ENCODE measurements around the gene ZNF764.
A peak's percentile ranks its signal among the peaks of the same experiment; 100 is the strongest.
"Not testable (repeated sequence)": the region's sequence is repeated elsewhere in the genome, so short reads cannot be mapped to it uniquely, and the experiment has no call there.

Gene ZNF764

GRCh38 chr16:30527635-30528178 is 30.5 kb downstream of the ZNF764 start:
- no peak for DNase-seq (ENCODE audit: low read depth)

- DNase-seq (ENCODE audit: low read depth), result peak; percentile 97
These were observed 31.1 kb downstream of the ZNF764 start for GRCh38 chr16:30526823-30527634.

DNA sequence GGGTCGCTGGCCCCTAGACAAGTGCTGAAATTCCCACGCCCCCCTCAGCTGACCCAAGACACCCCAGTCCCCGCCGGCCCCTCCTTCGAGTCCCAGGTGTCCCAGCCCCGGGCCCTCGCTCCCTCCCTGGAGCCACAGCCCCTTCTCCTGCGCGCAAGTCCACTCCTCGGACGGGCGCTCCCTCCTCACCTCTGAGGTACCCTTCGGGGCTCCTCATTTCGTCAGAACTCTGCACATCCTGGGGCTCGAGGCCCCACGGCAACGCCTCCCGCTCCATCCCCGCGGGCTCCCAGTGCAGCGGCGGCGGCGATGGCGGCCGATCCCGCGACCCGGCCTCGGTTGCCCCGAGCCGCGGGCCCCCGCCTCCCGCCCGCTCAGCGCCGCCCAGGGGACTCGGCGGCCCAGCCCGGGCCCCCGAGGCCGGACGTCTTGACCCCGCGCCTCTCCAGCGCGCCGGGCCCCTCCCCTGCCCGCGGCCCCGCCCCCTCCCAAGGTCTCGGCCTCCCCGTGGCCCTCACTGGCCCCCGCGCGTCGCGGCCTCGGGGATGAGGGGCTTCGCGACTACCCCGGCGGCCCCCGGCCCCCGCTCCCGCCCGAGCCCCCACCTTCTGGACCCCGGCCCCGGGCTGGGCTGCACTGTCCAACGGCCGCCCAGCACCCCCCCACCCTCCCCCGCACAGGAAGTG is 31.9 kb downstream of the ZNF764 start, which contains the start of gene ZNF768:
Gene ZNF768 (minus strand): TSS at position 430 of the 686 bp plus-strand sequence. CDS start 153 bp downstream, at position 277.
- no peak for DNase-seq (ENCODE audit: low read depth)

DNA sequence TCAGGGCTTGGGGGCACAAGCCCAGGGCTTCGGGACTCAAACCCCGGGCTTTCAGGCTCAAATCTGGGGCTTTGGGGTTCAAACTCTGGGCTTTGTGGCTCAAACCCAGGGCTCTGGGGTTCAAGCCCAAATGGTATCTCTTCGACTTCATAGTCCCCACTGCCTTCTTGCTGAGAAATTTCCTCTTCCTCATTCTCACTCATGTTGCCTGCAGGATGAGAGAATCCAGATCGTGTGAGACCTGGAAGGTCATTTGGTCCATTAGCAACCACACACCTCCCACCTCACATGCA is 32.4 kb downstream of the ZNF764 start:
- DNase-seq (ENCODE audit: low read depth), result no peak

GRCh38 chr16:30524575-30525568 is 33.3 kb downstream of the ZNF764 start:
- DNase-seq (ENCODE audit: low read depth), result no peak

DNA sequence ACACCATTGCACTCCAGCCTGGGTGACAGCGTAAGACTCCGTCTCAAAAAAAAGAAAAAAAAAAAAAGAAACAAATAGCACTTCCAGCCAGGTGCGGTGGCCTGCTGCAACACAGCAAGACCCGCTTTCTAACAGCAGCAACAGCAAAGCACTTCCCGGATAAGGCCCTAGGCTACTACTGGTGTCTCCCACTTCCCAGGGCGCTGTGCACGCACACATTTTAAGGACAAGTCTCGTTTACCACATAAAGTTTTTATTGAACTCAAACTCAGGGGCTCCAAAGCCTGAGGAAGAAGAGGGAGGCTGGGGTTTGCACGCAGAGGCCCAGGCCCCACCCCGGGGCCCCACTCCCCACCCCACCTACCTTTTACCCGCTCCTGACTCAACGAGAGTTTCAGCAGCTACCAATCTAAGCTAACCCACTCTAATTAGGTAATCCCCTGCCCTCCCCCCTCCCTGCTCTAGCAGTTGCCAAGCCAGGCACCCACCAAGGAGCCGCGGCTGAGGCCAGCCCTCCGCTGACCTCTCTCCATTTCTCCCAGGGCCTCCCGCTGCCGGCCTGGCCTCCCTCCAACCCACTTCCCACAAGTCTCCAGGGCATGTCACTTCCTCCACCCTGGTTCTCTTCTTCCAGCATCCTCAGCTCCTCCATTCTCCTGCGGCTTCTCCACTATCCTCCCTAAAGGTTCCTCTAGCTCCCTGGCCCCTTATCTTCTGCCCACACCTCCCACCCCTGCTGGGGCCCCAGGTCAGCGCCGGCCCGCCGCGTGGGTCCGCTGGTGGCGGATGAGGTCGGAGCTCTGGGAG is 34.2 kb downstream of the ZNF764 start:
- DNase-seq (ENCODE audit: low read depth), result no peak

DNA sequence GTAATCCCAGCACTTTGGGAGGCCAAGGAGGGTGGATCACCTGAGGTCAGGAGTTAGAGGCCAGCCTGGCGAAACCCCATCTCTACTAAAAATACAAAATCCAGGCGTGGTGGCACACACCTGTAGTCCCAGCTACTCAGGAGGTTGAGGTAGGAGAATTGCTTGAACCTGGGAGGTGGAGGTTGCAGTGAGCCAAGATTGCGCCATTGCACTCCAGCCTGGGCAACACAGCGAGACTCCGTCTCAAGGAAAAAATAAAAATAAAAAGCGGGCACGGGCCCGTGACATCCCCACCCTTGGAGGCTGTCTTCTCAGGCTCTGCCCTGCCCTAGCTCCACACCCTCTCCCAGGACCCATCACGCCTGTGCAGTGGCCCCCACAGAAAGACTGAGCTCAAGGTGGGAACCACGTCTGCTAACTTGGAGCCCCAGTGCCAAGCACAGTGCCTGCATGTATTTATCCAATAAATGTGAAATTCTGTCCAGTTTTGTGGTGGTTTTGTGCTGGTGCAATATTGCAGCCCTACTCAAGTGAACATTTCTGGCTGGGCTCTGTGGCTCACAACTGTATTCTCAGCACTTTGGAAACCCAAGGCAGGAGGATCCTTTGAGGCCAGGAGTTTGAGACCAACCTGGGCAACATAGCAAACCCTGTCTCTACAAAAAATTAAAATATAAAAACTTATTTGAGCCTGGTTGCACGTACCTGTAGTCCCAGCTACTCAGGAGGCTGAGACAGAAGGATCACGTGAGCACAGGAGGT is 35.3 kb downstream of the ZNF764 start:
- not testable (repeated sequence) for DNase-seq (ENCODE audit: low read depth)

- DNase-seq (ENCODE audit: low read depth), result no peak
These were observed 36.1 kb downstream of the ZNF764 start for GRCh38 chr16:30521873-30522641.

DNA sequence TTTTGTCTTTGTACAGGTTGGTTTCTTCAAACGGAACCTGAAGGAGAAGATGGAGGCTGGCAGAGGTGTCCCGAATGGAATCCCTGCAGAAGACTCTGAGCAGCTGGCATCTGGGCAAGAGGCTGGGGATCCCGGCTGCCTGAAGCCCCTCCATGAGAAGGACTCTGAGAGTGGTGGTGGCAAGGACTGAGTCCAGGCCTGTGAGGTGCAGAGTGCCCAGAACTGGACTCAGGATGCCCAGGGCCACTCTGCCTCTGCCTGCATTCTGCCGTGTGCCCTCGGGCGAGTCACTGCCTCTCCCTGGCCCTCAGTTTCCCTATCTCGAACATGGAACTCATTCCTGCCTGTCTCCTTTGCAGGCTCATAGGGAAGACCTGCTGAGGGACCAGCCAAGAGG is 36.7 kb downstream of the ZNF764 start:
- no peak for DNase-seq (ENCODE audit: low read depth)

DNA sequence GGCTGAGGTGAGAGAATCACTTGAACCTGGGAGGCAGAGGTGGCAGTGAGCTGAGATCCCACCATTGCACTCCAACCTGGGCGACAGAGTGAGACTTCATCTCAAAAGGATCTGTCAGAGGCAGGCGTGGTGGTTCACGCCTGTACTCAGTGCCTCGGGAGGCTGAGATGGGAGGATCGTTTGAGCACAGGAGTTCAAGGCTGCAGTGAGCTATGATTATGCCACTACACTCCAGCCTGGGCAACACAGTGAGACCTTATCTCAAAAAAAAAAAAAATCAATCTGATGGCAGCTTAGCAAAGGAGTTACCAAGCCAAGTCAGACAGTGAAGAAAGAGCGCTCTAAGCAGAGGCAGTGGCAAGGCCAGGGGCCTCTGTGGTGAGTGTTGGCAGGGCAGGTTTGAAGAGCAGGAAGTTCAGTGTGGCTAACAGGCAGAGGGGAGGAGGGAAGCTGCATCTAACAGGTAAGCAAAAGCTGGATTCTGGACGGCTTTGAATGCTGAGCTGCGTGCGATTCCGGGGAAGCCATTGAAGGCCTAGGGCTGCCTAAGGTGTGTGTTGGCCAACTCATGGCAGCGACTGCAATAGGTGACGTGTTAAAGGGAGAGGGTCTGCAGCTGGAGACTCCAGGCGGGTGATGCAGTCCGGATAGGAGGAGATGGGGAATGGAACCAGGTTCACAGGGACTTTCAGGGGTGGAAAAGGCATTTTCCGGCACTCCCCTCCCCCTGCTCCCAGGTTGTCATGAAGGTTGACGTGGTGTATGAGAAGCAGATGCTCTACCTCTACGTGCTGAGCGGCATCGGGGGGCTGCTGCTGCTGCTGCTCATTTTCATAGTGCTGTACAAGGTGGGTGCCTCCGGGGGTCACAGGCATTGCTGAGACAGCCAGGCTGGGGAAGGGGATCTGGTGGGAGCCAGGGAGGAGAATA is 38.8 kb downstream of the ZNF764 start:
- no peak for DNase-seq (ENCODE audit: low read depth)

DNA sequence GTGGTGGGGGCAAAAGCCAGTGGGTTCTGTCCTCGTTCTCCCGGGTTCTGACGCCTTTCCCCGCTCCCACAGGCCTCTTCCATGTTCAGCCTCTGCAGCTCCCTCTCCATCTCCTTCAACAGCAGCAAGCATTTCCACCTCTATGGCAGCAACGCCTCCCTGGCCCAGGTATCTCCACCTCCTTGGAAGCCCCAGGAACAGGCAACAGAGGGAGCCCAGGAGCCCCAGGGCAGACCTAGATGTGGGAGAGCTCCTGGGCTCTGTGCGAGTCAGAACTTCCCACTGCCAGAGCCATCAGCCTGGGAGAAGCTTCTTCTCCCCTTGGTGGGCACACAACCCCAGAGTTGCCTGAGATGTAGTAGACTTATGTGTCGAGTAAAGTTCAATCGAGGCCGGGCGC is 39.6 kb downstream of the ZNF764 start:
- no peak for DNase-seq (ENCODE audit: low read depth)

- DNase-seq (ENCODE audit: low read depth), result no peak
These were observed 42.9 kb downstream of the ZNF764 start for GRCh38 chr16:30515275-30515674.

DNA sequence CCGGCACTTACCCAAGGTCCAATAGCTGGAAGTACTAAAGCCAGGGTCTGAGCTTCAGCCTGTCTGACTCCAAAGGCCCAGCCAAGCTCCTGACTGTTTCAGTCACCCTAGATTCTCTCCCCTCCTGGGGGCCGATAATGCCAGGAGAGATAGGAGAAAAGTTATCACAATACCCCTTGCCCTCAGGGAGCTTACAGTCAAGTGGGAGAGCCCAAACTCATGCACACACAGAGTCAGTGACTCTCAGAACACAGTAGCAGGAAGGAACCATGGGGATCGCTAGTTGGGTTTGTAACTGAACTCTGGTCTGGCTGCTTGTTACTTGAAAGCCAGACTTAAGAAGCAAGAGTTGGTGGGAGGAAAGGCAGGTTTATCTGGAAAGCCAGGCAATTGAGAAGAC is 46.7 kb downstream of the ZNF764 start:
- no peak for DNase-seq (ENCODE audit: low read depth)

DNA sequence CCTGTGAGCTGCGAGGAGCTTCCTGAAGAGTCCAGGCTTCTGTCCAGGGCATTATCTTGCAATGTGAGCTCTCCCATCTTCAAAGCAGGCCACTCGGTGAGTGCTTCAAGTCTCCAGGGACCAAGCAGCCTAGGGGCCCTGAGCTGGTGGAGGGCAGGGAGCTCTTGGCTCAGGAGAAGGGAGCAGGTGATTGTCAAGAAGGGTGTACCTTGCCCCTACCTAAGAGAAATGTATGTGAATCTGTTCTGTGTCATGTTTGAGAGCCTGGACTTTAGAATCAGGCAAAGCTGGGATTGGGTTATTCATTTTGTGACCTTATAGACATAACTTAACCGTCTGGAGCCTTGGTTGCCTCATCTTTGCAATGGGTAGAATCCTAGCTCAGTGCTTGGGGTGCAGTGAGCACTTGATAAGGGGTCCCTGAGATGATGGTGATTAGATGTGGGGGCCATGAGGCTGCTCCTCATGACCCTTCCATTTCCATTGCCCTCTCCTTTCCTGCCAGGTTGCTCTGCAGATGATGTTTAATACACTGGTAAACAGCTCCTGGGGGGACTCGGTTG is 47.7 kb downstream of the ZNF764 start:
- no peak for DNase-seq (ENCODE audit: low read depth)

DNA sequence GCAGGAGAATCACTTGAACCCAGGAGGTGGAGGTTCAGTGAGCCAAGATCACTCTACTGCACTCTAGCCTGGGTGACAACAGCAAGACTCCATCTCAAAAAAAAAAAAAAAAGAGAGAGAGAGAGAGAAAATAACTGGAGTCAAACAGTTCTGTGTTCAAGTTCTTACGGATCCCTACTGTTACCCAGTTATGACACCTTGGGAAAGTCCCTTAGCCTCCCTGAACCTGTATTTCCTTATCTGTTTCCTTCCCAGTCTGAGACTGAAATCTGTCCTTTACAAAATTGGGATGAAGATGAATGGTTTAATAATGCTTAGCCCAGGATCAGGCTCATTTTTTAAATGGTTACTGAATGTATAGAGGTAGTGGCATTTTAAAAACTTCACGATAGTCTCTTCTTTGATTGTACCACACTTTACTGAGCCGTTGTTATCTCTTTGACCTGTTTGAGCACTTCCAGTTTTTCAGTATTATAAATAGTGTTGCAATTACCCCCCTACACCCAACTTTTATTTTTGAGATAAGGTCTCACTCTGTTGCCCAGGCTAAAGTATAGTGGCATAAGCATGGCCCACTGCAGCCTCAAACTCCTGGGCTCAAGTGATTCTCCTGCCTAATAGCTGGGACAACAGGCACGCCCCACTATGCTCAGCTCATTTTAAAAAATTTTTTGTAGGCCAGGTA is 49.0 kb downstream of the ZNF764 start:
- DNase-seq (ENCODE audit: low read depth), result no peak
